HL-60/S4 treated with phorbol 12-myristate 13-acetate at 8.2 ng/mL for 4 days and 3 days (cell line): ENCODE data around the gene ARSI.
"Not testable (repeated sequence)": the region's sequence is repeated elsewhere in the genome, so short reads cannot be mapped to it uniquely, and the experiment has no call there.

Experiments used
- in situ Hi-C: fragments of 300-500 bp; cut with MboI; formaldehyde crosslinking; loops from 2 replicates; pipeline ENCODE4 v1.15.0; 2022; ENCODE audit warnings: low sequenced_read_pairs

ARSI gene

GRCh38 chr5:150248946-150249345 is 53.8 kb downstream of the ARSI start:
- in situ Hi-C loops, result no loop called here

GRCh38 chr5:150248493-150248892 is 54.2 kb downstream of the ARSI start:
- in situ Hi-C loops, result not testable (repeated sequence)

GRCh38 chr5:150247726-150248125 is 55.0 kb downstream of the ARSI start:
- in situ Hi-C loops, result no loop called here

GRCh38 chr5:150246835-150247234 is 55.9 kb downstream of the ARSI start:
- in situ Hi-C loops, result no loop called here

GRCh38 chr5:150246429-150246828 is 56.3 kb downstream of the ARSI start:
- in situ Hi-C loops, result no loop called here
